HUES64 (cell line): ENCODE data around the gene ASPHD1.
"Not testable (repeated sequence)": the region's sequence is repeated elsewhere in the genome, so short reads cannot be mapped to it uniquely, and the experiment has no call there.

Source experiments
- H3K27ac ChIP-seq: 2 replicates; pipeline ENCODE4 v1.7.0; 2013; ENCODE audit warnings: low read depth, low read length, inconsistent platforms
- H3K27me3 ChIP-seq: 2 replicates; pipeline ENCODE4 v1.6.1; 2013; ENCODE audit warnings: mild to moderate bottlenecking, low read length; ENCODE audit not compliant: insufficient read depth
- H3K36me3 ChIP-seq: 2 replicates; pipeline ENCODE4 v1.6.1; 2013; ENCODE audit warnings: mild to moderate bottlenecking, low read length; ENCODE audit not compliant: insufficient read depth
- H3K4me1 ChIP-seq: 2 replicates; pipeline ENCODE4 v1.6.1; 2013; ENCODE audit warnings: mild to moderate bottlenecking, low read length, moderate library complexity; ENCODE audit not compliant: insufficient read depth
- H3K4me3 ChIP-seq: 2 replicates; pipeline ENCODE4 v1.5.1; 2013; ENCODE audit warnings: mild to moderate bottlenecking, low read length, moderate library complexity
- H3K9ac ChIP-seq: 2 replicates; pipeline ENCODE4 v1.6.1; 2013; ENCODE audit warnings: mild to moderate bottlenecking, low read depth, low read length
- H3K9me3 ChIP-seq: 2 replicates; pipeline ENCODE4 v1.6.1; 2013; ENCODE audit warnings: low read depth, low read length; ENCODE audit not compliant: insufficient read depth
- WGBS: fragments of 150-250, 120-280 bp; methylation state at CpG from one replicate; pipeline ENCODE4 v1.1.7; 2013; ENCODE audit warnings: missing lambda C conversion rate; 5-methylcytosine and 5-hydroxymethylcytosine counted together

ASPHD1 gene

GRCh38 chr16:29909391-29909790 is 9.1 kb downstream of the ASPHD1 start:
- Histone ChIP-seq H3K27ac (no peak overlapping the region), H3K4me1 (no peaks in the 10 kb centered on the region; the same call in 1 of the 2 replicates), H3K4me3 (no peak overlapping the region), H3K27me3 (no peaks in the 10 kb centered on the region), H3K9ac (no peak overlapping the region), H3K36me3 (peaks cover 13% of the 10 kb centered on the region), H3K9me3 (no peaks in the 10 kb centered on the region)
- 85% methylated on average over 2 of the region's 2 CpGs for WGBS

- not testable (repeated sequence) for H3K27ac ChIP-seq, H3K27me3 ChIP-seq, H3K4me1 ChIP-seq, H3K9ac ChIP-seq, H3K36me3 ChIP-seq, H3K4me3 ChIP-seq, H3K9me3 ChIP-seq
- 92% methylated on average over 6 of the region's 6 CpGs for WGBS
Observed at GRCh38 chr16:29909851-29910250, 9.6 kb downstream of the ASPHD1 start.

GRCh38 chr16:29910819-29911675 is 10.8 kb downstream of the ASPHD1 start:
- H3K4me1 ChIP-seq, result no peaks in the 10 kb centered on the region; the same call in 1 of the 2 replicates
- H3K9ac ChIP-seq, result no peak overlapping the region; the same call in 1 of the 2 replicates
- H3K9me3 ChIP-seq, result no peaks in the 10 kb centered on the region
- no peak overlapping the region for H3K27ac ChIP-seq
- peaks cover 7% of the 10 kb centered on the region; the same call in 1 of the 2 replicates for H3K36me3 ChIP-seq
- H3K4me3 ChIP-seq, result no peak overlapping the region
- H3K27me3 ChIP-seq, result no peaks in the 10 kb centered on the region
- 90% methylated on average over 20 of the region's 20 CpGs for WGBS

- Histone ChIP-seq H3K27ac (no peak overlapping the region), H3K36me3 (peaks cover 7% of the 10 kb centered on the region; the same call in 1 of the 2 replicates), H3K4me3 (no peak overlapping the region), H3K4me1 (no peaks in the 10 kb centered on the region; the same call in 1 of the 2 replicates), H3K27me3 (no peaks in the 10 kb centered on the region), H3K9me3 (no peaks in the 10 kb centered on the region), H3K9ac (no peak overlapping the region; the same call in 1 of the 2 replicates)
- WGBS, result 80% methylated on average over 15 of the region's 15 CpGs
Observed at GRCh38 chr16:29911676-29912010, 11.4 kb downstream of the ASPHD1 start.

- H3K9ac ChIP-seq, result no peak overlapping the region; the same call in 1 of the 2 replicates
- WGBS, result 86% methylated on average over 11 of the region's 11 CpGs
- peaks cover 5% of the 10 kb centered on the region; the same call in 1 of the 2 replicates for H3K36me3 ChIP-seq
- no peak overlapping the region for H3K4me3 ChIP-seq
- H3K27me3 ChIP-seq, result no peaks in the 10 kb centered on the region
- H3K27ac ChIP-seq, result no peak overlapping the region; the same call in 1 of the 2 replicates
- H3K4me1 ChIP-seq, result no peaks in the 10 kb centered on the region; the same call in 1 of the 2 replicates
- no peaks in the 10 kb centered on the region for H3K9me3 ChIP-seq
Observed at GRCh38 chr16:29912087-29912486, 11.8 kb downstream of the ASPHD1 start.

- Histone ChIP-seq H3K27me3 (no peaks in the 10 kb centered on the region), H3K36me3 (peaks cover 11% of the 10 kb centered on the region; the same call in 1 of the 2 replicates)
- 91% methylated on average over 8 of the region's 8 CpGs for WGBS
Observed at GRCh38 chr16:29913514-29913913, 13.2 kb downstream of the ASPHD1 start.

GRCh38 chr16:29915590-29916247 is 15.4 kb downstream of the ASPHD1 start:
- H3K4me1 ChIP-seq, result no peaks in the 10 kb centered on the region; the same call in 1 of the 2 replicates
- no peak overlapping the region for H3K4me3 ChIP-seq
- 93% methylated on average over 6 of the region's 6 CpGs for WGBS
- no peak overlapping the region for H3K9ac ChIP-seq
- H3K27ac ChIP-seq, result no peak overlapping the region
- H3K9me3 ChIP-seq, result no peaks in the 10 kb centered on the region
- H3K36me3 ChIP-seq, result peaks cover 30% of the 10 kb centered on the region
- no peaks in the 10 kb centered on the region for H3K27me3 ChIP-seq

More at GRCh38 chr16:29913514-29913913, 13.2 kb downstream of the ASPHD1 start:
- no peak overlapping the region for H3K27ac ChIP-seq
- no peaks in the 10 kb centered on the region for H3K9me3 ChIP-seq
- no peaks in the 10 kb centered on the region; the same call in 1 of the 2 replicates for H3K4me1 ChIP-seq
- H3K9ac ChIP-seq, result no peak overlapping the region
- no peak overlapping the region for H3K4me3 ChIP-seq

GRCh38 chr16:29916979-29917378 is 16.7 kb downstream of the ASPHD1 start:
- Histone ChIP-seq H3K36me3 (peaks cover 43% of the 10 kb centered on the region), H3K9me3 (no peaks in the 10 kb centered on the region), H3K27me3 (no peaks in the 10 kb centered on the region), H3K4me1 (no peaks in the 10 kb centered on the region), H3K4me3 (no peak overlapping the region), H3K9ac (no peak overlapping the region), H3K27ac (no peak overlapping the region)
- WGBS, result 97% methylated on average over 1 of the region's 1 CpG

GRCh38 chr16:29920288-29921033 is 20.2 kb downstream of the ASPHD1 start:
- no peaks in the 10 kb centered on the region for H3K27me3 ChIP-seq
- H3K4me3 ChIP-seq, result no peak overlapping the region
- 92% methylated on average over 5 of the region's 6 CpGs for WGBS
- no peak overlapping the region for H3K9ac ChIP-seq
- H3K36me3 ChIP-seq, result peaks cover 54% of the 10 kb centered on the region
- peaks cover 4% of the 10 kb centered on the region; the same call in 1 of the 2 replicates for H3K4me1 ChIP-seq
- no peaks in the 10 kb centered on the region for H3K9me3 ChIP-seq
- H3K27ac ChIP-seq, result no peak overlapping the region

- no peak overlapping the region for H3K9ac ChIP-seq
- WGBS, result 94% methylated on average over 3 of the region's 3 CpGs
Observed at GRCh38 chr16:29921034-29921385, 20.7 kb downstream of the ASPHD1 start.

GRCh38 chr16:29922326-29922725 is 22.0 kb downstream of the ASPHD1 start:
- 94% methylated on average over 2 of the region's 2 CpGs for WGBS
- Histone ChIP-seq H3K4me1 (peaks cover 7% of the 10 kb centered on the region; the same call in 1 of the 2 replicates), H3K27me3 (no peaks in the 10 kb centered on the region), H3K9ac (no peak overlapping the region), H3K27ac (no peak overlapping the region), H3K4me3 (no peak overlapping the region), H3K36me3 (peaks cover 49% of the 10 kb centered on the region), H3K9me3 (no peaks in the 10 kb centered on the region)

More at GRCh38 chr16:29921034-29921385, 20.7 kb downstream of the ASPHD1 start:
- Histone ChIP-seq H3K4me3 (no peak overlapping the region), H3K27me3 (no peaks in the 10 kb centered on the region), H3K4me1 (peaks cover 4% of the 10 kb centered on the region; the same call in 1 of the 2 replicates), H3K27ac (no peak overlapping the region), H3K9me3 (no peaks in the 10 kb centered on the region), H3K36me3 (peaks cover 51% of the 10 kb centered on the region)
